ENCODE measurements around the gene RNF144B. TPM values are rescaled to one million over a fixed set of nuclear protein-coding genes. Genes with fewer than 3 reads are reported as not detected.

Gene RNF144B
- total and polyA plus RNA-seq, 2 of the 8 experiments (the other 6 are each of a cell fraction or from before 2014, with no cell fraction given), result 1.8 to 11.2 TPM

GRCh38 chr6:18342223-18342622, 44.9 kb upstream of the RNF144B start:
- no peak overlapping the region for H2BK20ac ChIP-seq (ENCODE audit: low read length)
- no peak overlapping the region for H2BK120ac ChIP-seq (replicated peaks; ENCODE audit: low read depth, low read length)
- no peak overlapping the region for H3K4ac ChIP-seq (replicated peaks; ENCODE audit: insufficient read length, low read depth, low read length)
- DNase-seq (ENCODE audit: low read depth in 1 of 2, low spot score in 2 of 2) (no peak), FAIRE-seq (no peak)
- no peak overlapping the region for H2AK5ac ChIP-seq (ENCODE audit: low read depth, low read length)
- no peak overlapping the region for H3K4me3 ChIP-seq (ENCODE audit: extremely low read depth in 1 of 4, insufficient read depth in 2 of 4, low read depth in 3 of 4, low read length in 4 of 4)
- H4K91ac ChIP-seq (replicated peaks; ENCODE audit: insufficient read length, low read length), result no peak overlapping the region
- no peak overlapping the region for H2BK15ac ChIP-seq (ENCODE audit: low read length)
- no peaks in the 10 kb centered on the region for H3K79me2 ChIP-seq (ENCODE audit: control insufficient read depth in 1 of 2, insufficient read depth in 2 of 2, low read length in 2 of 2)
- no peak overlapping the region for H3K27ac ChIP-seq (ENCODE audit: low read depth, low read length)
- no peaks in the 10 kb centered on the region for H3K23me2 ChIP-seq (ENCODE audit: low read depth, low read length)
- ChIA-PET CTCF (ENCODE audit: partially characterized antibody) (interaction anchor here (0.9 to 1.8 kb wide), 2 partner anchors 14 to 45 kb away, joined by 3 to 4 read pairs; partner anchors contain the start of gene RNF144B), POLR2A (ENCODE audit: partially characterized antibody) (no interaction called here)
- 91% methylated on average over 3 of the region's 3 CpGs; no CpG with 5 or more reads in 1 of the 2 experiments for WGBS, 2 experiments (ENCODE audit: extremely low coverage in 1 of 2, insufficient coverage in 1 of 2, insufficient read length in 1 of 2, insufficient replicate concordance in 2 of 2, low coverage in 1 of 2, low lambda C conversion rate in 2 of 2, missing lambda C conversion rate in 1 of 2)
- no peaks in the 10 kb centered on the region for H4K20me1 ChIP-seq (replicated peaks in 1 of 2; ENCODE audit: control insufficient read depth in 1 of 2, insufficient read depth in 2 of 2, low read length in 2 of 2)
- no peak overlapping the region for H3K23ac ChIP-seq (ENCODE audit: insufficient read length)
- H3K36me3 ChIP-seq (ENCODE audit: control insufficient read depth in 2 of 4, insufficient read depth in 4 of 4, low read length in 3 of 4), result no peaks in the 10 kb centered on the region
- H2BK5ac ChIP-seq (ENCODE audit: low read depth, low read length), result no peak overlapping the region
- H2BK12ac ChIP-seq (ENCODE audit: low read depth, low read length), result no peak overlapping the region
- H3K14ac ChIP-seq (ENCODE audit: insufficient read length), result no peak overlapping the region
- no peak overlapping the region for H3K56ac ChIP-seq (replicated peaks; ENCODE audit: insufficient read length, low read depth, low read length)
- no peaks in the 10 kb centered on the region for H3K9me3 ChIP-seq (ENCODE audit: insufficient read depth in 2 of 2, low read depth in 1 of 2, low read length in 1 of 2)
- H3K4me1 ChIP-seq (replicated peaks in 1 of 4; ENCODE audit: control insufficient read depth in 3 of 4, insufficient read depth in 4 of 4, low read length in 3 of 4), result peaks cover 0 to 2% (median 0%) of the 10 kb centered on the region in 4 experiments; a peak in 1 of 7 replicates
- H2AFZ ChIP-seq (ENCODE audit: low read length), result no peak overlapping the region
- H4K8ac ChIP-seq (ENCODE audit: extremely low read depth, insufficient read depth, low read length), result no peak overlapping the region
- H3K4me2 ChIP-seq (ENCODE audit: insufficient read depth in 1 of 2, low read depth in 2 of 2, low read length in 2 of 2), result no peak overlapping the region
- H3K27me3 ChIP-seq (replicated peaks in 1 of 4; ENCODE audit: control insufficient read depth in 3 of 4, extremely low read depth in 1 of 4, insufficient read depth in 3 of 4, low read length in 3 of 4), result no peaks in the 10 kb centered on the region
- no peak overlapping the region for H4K5ac ChIP-seq (ENCODE audit: insufficient read length, low read depth, low read length)
- H3K18ac ChIP-seq (ENCODE audit: extremely low read depth, low read length), result no peak overlapping the region
- no peaks in the 10 kb centered on the region for H3K79me1 ChIP-seq (ENCODE audit: low read depth, low read length)
- H3K9ac ChIP-seq (replicated peaks in 1 of 4; ENCODE audit: extremely low read depth in 1 of 4, low read depth in 3 of 4, low read length in 3 of 4), result no peak overlapping the region
- no peak for TF ChIP-seq USF2 (IDR thresholded peaks at IDR 0.05; ENCODE audit: low read length)
- no peak for TF ChIP-seq CEBPB (IDR thresholded peaks at IDR 0.05; ENCODE audit: low read depth, low read length)
- no peak for TF ChIP-seq HDAC6 (IDR thresholded peaks at IDR 0.05; ENCODE audit: low read depth, low read length)
- TF ChIP-seq NANOG (IDR thresholded peaks at IDR 0.05; ENCODE audit: insufficient read depth, low read depth, low read length, poor library complexity, severe bottlenecking), result no peak
- TF ChIP-seq TAF7 (optimal IDR thresholded peaks at IDR 0.05; ENCODE audit: borderline replicate concordance, low read depth, low read length), result no peak
- TF ChIP-seq BCL11A (IDR thresholded peaks at IDR 0.05; ENCODE audit: low read depth in 2 of 2, low read length in 2 of 2), result no peak
- TF ChIP-seq GTF2F1 (IDR thresholded peaks at IDR 0.05; ENCODE audit: borderline replicate concordance, low read depth, low read length), result no peak
- TF ChIP-seq MAX (IDR thresholded peaks at IDR 0.05), result no peak
- no peak for TF ChIP-seq TCF12 (IDR thresholded peaks at IDR 0.05; ENCODE audit: low read depth, low read length)
- no peak for TF ChIP-seq ATF2 (IDR thresholded peaks at IDR 0.05; ENCODE audit: low read length)
- TF ChIP-seq JUND (IDR thresholded peaks at IDR 0.05; ENCODE audit: low read length), result no peak

All from H1 (cell line).